HEK293 (cell line): ENCODE results near the gene PDZD2.

Experiments used
- CTCF ChIA-PET: fragments of 350-600 bp; formaldehyde crosslinking; extraction: SDS; loops from one replicate; lab custom pipeline; 2021; ENCODE audit warnings: antibody characterized with exemption; lab: Yijun Ruan, JAX
- POLR2A ChIA-PET: fragments of 300-600 bp; formaldehyde crosslinking; extraction: SDS; loops from one replicate; lab custom pipeline; 2020; ENCODE audit warnings: antibody characterized with exemption, inconsistent platforms; lab: Yijun Ruan, JAX
- H3K27ac ChIP-seq: fragments of 200-500 bp; sonication (Bioruptor generic); 2 replicates; pipeline ENCODE4 v1.5.1; 2014; ENCODE audit warnings: low read depth, low read length, control low read depth, inconsistent platforms; ENCODE audit errors: extremely low read depth
- H3K36me3 ChIP-seq, 2 experiments: fragments of 200-500 bp in 1 of 2; sonication (Bioruptor generic) in 1 of 2; 1 replicate in 1 of 2; 2 replicates in 1 of 2; pipeline ENCODE4 v1.5.1; 2014 to 2017; ENCODE audit warnings: inconsistent platforms in 2 of 2, low read length in 2 of 2; ENCODE audit not compliant: control insufficient read depth in 2 of 2, insufficient read depth in 1 of 2
- H3K4me1 ChIP-seq: fragments of 200-500 bp; sonication (Bioruptor generic); 2 replicates; pipeline ENCODE4 v1.5.1; 2014; ENCODE audit warnings: mild to moderate bottlenecking, low read length, inconsistent platforms; ENCODE audit not compliant: control insufficient read depth, insufficient read depth
- H3K4me3 ChIP-seq: 2 replicates; pipeline ENCODE4 v1.5.1; 2011; ENCODE audit warnings: low read depth, mild to moderate bottlenecking, control low read depth, low read length, moderate library complexity
- H3K9me3 ChIP-seq: fragments of 200-500 bp; sonication (Bioruptor generic); 2 replicates; pipeline ENCODE4 v1.5.1; 2014; ENCODE audit warnings: low read depth, low read length, inconsistent platforms; ENCODE audit not compliant: control insufficient read depth, insufficient read depth
- GLI4 ChIP-seq: fragments of 450-650 bp; formaldehyde crosslinking; IDR thresholded peaks from 2 replicates; pipeline ENCODE4 v1.5.1; 2016; ENCODE audit warnings: missing biosample characterization, missing genetic modification characterization
- KLF7 ChIP-seq: fragments of 450-650 bp; formaldehyde crosslinking; IDR thresholded peaks from 2 replicates; pipeline ENCODE4 v1.5.1; 2016; ENCODE audit warnings: missing biosample characterization, missing genetic modification characterization, borderline replicate concordance
- KLF9 ChIP-seq: fragments of 450-650 bp; formaldehyde crosslinking; IDR thresholded peaks from 2 replicates; pipeline ENCODE4 v1.5.1; 2016; ENCODE audit warnings: missing biosample characterization, missing genetic modification characterization, low read depth
- MEIS1 ChIP-seq: sonication (generic); formaldehyde crosslinking; IDR thresholded peaks from 2 replicates; pipeline ENCODE4 v1.8.1; 2022; ENCODE audit warnings: missing genetic modification reagents, mild to moderate bottlenecking, borderline replicate concordance
- PRDM1 ChIP-seq: fragments of 450-650 bp; formaldehyde crosslinking; IDR thresholded peaks from 2 replicates; pipeline ENCODE4; 2016; ENCODE audit warnings: missing biosample characterization, missing genetic modification characterization
- SCRT1 ChIP-seq: fragments of 450-650 bp; formaldehyde crosslinking; IDR thresholded peaks from 2 replicates; pipeline ENCODE4 v1.5.1; 2016; ENCODE audit warnings: missing biosample characterization, missing genetic modification characterization, borderline replicate concordance
- SP3 ChIP-seq: fragments of 450-650 bp; formaldehyde crosslinking; IDR thresholded peaks from 2 replicates; pipeline ENCODE4 v1.5.1; 2016; ENCODE audit warnings: missing biosample characterization, missing genetic modification characterization
- ZBTB8A ChIP-seq: fragments of 450-650 bp; formaldehyde crosslinking; IDR thresholded peaks from 2 replicates; pipeline ENCODE4 v1.5.1; 2016; ENCODE audit warnings: missing biosample characterization, missing genetic modification characterization
- ZNF175 ChIP-seq: fragments of 450-650 bp; formaldehyde crosslinking; IDR thresholded peaks from 2 replicates; pipeline ENCODE4 v1.5.1; 2016; ENCODE audit warnings: missing biosample characterization, missing genetic modification characterization
- ZNF202 ChIP-seq: fragments of 450-650 bp; formaldehyde crosslinking; IDR thresholded peaks from 2 replicates; pipeline ENCODE4 v1.5.1; 2016; ENCODE audit warnings: missing biosample characterization, missing genetic modification characterization, borderline replicate concordance
- ZNF335 ChIP-seq: fragments of 450-650 bp; formaldehyde crosslinking; conservative IDR thresholded peaks from 2 replicates; pipeline ENCODE4 v1.5.1; 2016; ENCODE audit warnings: missing biosample characterization, missing genetic modification characterization
- ZNF426 ChIP-seq: fragments of 450-650 bp; formaldehyde crosslinking; IDR thresholded peaks from 2 replicates; pipeline ENCODE4 v1.5.1; 2017; ENCODE audit warnings: missing biosample characterization, missing genetic modification characterization, mild to moderate bottlenecking, inconsistent platforms, moderate library complexity
- ZNF473 ChIP-seq: fragments of 450-650 bp; formaldehyde crosslinking; IDR thresholded peaks from 2 replicates; pipeline ENCODE4 v1.5.1; 2017; ENCODE audit warnings: missing biosample characterization, missing genetic modification characterization
- ZNF48 ChIP-seq: fragments of 450-650 bp; formaldehyde crosslinking; IDR thresholded peaks from 2 replicates; pipeline ENCODE4 v1.5.1; 2016; ENCODE audit warnings: missing biosample characterization, missing genetic modification characterization
- ZNF549 ChIP-seq: fragments of 450-650 bp; IDR thresholded peaks from 2 replicates; pipeline ENCODE4 v1.5.1; 2018; ENCODE audit warnings: missing biosample characterization, missing genetic modification characterization, mild to moderate bottlenecking, inconsistent platforms, moderate library complexity
- ZNF558 ChIP-seq: fragments of 450-650 bp; formaldehyde crosslinking; IDR thresholded peaks from 2 replicates; pipeline ENCODE4 v1.5.1; 2016; ENCODE audit warnings: missing biosample characterization, missing genetic modification characterization
- ZNF561 ChIP-seq: fragments of 450-650 bp; IDR thresholded peaks from 2 replicates; pipeline ENCODE4 v1.5.1; 2018; ENCODE audit warnings: missing biosample characterization, missing genetic modification characterization, borderline replicate concordance
- ZNF629 ChIP-seq: fragments of 450-650 bp; formaldehyde crosslinking; IDR thresholded peaks from 2 replicates; pipeline ENCODE4 v1.5.1; 2017; ENCODE audit warnings: missing biosample characterization, missing genetic modification characterization
- ZNF654 ChIP-seq: fragments of 450-650 bp; formaldehyde crosslinking; IDR thresholded peaks from 2 replicates; pipeline ENCODE4 v1.5.1; 2016; ENCODE audit warnings: low read depth, missing biosample characterization, missing genetic modification characterization
- ZNF768 ChIP-seq: fragments of 450-650 bp; formaldehyde crosslinking; IDR thresholded peaks from 2 replicates; pipeline ENCODE4 v1.5.1; 2018; ENCODE audit warnings: missing biosample characterization, mild to moderate bottlenecking, missing genetic modification characterization
- ZSCAN23 ChIP-seq: fragments of 450-650 bp; formaldehyde crosslinking; IDR thresholded peaks from 2 replicates; pipeline ENCODE4 v1.5.1; 2016; ENCODE audit warnings: missing biosample characterization, missing genetic modification characterization
- TF ChIP-seq, protein P1 (sequence below): fragments of 450-650 bp; formaldehyde crosslinking; IDR thresholded peaks from 2 replicates; pipeline ENCODE4 v1.5.1; 2016; ENCODE audit warnings: missing biosample characterization, missing genetic modification characterization
- TF ChIP-seq, protein P2 (sequence below): fragments of 450-650 bp; formaldehyde crosslinking; IDR thresholded peaks from 2 replicates; pipeline ENCODE4 v1.5.1; 2017; ENCODE audit warnings: missing biosample characterization, missing genetic modification characterization
- TF ChIP-seq, protein P3 (sequence below): fragments of 450-650 bp; formaldehyde crosslinking; IDR thresholded peaks from 2 replicates; pipeline ENCODE4 v1.5.1; 2016; ENCODE audit warnings: missing biosample characterization, missing genetic modification characterization, low read depth
- TF ChIP-seq, protein P4 (sequence below): fragments of 450-650 bp; formaldehyde crosslinking; IDR thresholded peaks from 2 replicates; pipeline ENCODE4 v1.5.1; 2017; ENCODE audit warnings: missing biosample characterization, missing genetic modification characterization

Gene PDZD2

DNA sequence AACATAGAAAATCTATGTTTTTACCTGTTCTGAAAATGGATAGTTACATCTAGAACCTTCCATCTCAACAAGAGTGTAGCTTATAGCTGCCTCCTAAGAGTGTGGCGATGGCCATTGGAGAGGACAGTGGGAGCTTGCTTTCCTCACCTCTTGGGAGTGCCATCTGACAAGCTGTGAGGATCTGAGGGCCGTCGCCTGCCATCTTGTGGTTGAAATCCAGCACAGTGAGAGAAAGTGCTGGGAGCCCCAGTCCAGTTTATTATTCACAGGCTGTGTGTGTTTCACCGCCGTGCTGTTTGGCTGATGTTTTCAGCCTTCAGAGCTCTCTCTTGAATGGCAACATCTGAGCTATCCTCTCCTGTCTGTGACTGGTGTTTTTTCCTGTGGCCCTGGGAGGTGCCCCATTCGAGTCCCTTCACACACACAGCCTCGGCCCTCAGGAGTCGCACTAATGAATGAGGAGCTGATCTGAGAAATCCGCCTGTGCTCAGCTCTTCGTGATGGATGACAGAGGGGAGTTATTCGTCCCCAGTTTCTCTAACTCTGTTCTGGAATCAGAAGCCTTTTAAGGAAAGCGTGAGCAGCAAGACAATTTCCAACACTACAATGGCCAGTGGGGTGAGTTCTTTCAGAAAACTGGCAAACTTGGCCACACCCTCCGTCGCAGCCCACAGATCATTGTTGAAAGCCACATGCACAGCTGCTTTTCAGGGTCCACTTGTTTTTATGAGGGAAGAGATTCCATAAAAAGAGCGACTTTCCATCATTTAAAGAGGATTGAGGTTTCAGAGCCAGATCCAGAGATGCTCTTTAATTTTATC, 170.3 kb downstream of the PDZD2 start:
- CTCF ChIA-PET = interaction anchor here (0.5 to 2.8 kb wide), 52 partner anchors 9 to 565 kb away, joined by 3 to 28 read pairs (median 4); partner anchors contain the start of genes C5orf22, DROSHA and PDZD2
- no peak overlapping the region for H3K4me3 ChIP-seq
- no peaks in the 10 kb centered on the region for H3K4me1 ChIP-seq
- POLR2A ChIA-PET = interaction anchor here (1.8 kb wide), 1 partner anchor 277 kb away, joined by 8 read pairs; the partner anchor contains the start of genes C5orf22 and DROSHA
- TF ChIP-seq MEIS1 (CRISPR knock-in tag) = no peak
- TF ChIP-seq ZNF768 (tag by site-specific recombination) = no peak
- TF ChIP-seq, protein P1, sequence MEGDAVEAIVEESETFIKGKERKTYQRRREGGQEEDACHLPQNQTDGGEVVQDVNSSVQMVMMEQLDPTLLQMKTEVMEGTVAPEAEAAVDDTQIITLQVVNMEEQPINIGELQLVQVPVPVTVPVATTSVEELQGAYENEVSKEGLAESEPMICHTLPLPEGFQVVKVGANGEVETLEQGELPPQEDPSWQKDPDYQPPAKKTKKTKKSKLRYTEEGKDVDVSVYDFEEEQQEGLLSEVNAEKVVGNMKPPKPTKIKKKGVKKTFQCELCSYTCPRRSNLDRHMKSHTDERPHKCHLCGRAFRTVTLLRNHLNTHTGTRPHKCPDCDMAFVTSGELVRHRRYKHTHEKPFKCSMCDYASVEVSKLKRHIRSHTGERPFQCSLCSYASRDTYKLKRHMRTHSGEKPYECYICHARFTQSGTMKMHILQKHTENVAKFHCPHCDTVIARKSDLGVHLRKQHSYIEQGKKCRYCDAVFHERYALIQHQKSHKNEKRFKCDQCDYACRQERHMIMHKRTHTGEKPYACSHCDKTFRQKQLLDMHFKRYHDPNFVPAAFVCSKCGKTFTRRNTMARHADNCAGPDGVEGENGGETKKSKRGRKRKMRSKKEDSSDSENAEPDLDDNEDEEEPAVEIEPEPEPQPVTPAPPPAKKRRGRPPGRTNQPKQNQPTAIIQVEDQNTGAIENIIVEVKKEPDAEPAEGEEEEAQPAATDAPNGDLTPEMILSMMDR = peak; percentile 90
- TF ChIP-seq ZNF654 = peak; percentile 98
- TF ChIP-seq PRDM1 = peak; percentile 65
- TF ChIP-seq ZNF561 (tag by site-specific recombination) = peak; percentile 54
- TF ChIP-seq, protein P2, sequence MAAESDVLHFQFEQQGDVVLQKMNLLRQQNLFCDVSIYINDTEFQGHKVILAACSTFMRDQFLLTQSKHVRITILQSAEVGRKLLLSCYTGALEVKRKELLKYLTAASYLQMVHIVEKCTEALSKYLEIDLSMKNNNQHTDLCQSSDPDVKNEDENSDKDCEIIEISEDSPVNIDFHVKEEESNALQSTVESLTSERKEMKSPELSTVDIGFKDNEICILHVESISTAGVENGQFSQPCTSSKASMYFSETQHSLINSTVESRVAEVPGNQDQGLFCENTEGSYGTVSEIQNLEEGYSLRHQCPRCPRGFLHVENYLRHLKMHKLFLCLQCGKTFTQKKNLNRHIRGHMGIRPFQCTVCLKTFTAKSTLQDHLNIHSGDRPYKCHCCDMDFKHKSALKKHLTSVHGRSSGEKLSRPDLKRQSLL = no peak
- no peaks in the 10 kb centered on the region for H3K9me3 ChIP-seq
- no peaks in the 10 kb centered on the region for H3K36me3 ChIP-seq
- H3K27ac ChIP-seq = no peak overlapping the region

DNA sequence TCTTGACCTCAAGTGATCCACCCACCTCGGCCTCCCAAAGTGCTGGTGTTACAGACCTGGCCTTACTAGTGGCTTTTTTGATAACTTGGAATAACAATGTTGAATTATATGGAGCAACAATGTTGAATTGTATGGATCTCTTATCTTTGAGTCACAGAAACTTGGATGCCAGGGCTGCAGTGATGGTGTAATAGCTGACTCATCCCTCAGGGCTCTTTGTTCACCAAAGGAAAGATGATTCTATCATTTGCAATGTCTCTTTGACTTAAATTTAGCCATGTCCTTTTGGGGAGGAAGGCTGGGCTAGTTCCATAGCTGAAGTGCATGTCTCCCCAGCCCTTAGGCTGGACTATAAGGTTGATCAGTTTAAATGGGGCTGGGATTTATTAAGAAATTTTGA, 172.3 kb downstream of the PDZD2 start:
- Histone ChIP-seq H3K36me3 (no peaks in the 10 kb centered on the region), H3K4me1 (no peaks in the 10 kb centered on the region), H3K27ac (no peak overlapping the region), H3K4me3 (no peak overlapping the region), H3K9me3 (no peaks in the 10 kb centered on the region)
- CTCF ChIA-PET = interaction anchor here (0.6 to 1.3 kb wide), 10 partner anchors 12 to 518 kb away, joined by 3 to 7 read pairs (median 3); no protein-coding TSS in a partner anchor
- peak; percentile 53 for TF ChIP-seq ZNF629 (tag by site-specific recombination)
- TF ChIP-seq ZNF48 = no peak
- no peak for TF ChIP-seq KLF7 (tag by site-specific recombination)
- TF ChIP-seq ZBTB8A (tag by site-specific recombination) = no peak
- TF ChIP-seq, all 188 proteins: peak for 1
- POLR2A ChIA-PET = no interaction called here

DNA sequence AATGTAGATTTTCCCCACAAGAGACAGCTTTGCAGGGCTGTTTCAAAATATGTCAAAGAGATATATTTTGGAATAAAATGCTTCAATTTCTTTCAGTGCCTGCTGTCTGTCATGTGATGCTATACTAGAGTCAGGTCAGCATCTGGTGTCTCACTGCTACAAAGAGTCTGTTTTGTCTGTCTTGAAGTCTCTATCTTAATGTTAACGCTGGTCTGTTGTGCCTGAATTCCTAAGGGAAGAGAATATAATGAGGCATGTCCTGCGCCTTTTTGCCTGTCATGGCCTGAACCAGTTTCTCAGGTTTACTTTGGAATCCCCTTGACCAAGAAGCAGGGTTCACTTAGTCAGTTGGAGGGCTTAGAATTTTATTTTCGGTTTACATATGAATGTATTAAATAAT, 176.4 kb downstream of the PDZD2 start:
- no peaks in the 10 kb centered on the region; a peak in 1 of 3 replicates for H3K36me3 ChIP-seq
- no peak overlapping the region for H3K27ac ChIP-seq
- POLR2A ChIA-PET = no interaction called here
- CTCF ChIA-PET = no interaction called here
- no peak overlapping the region for H3K4me3 ChIP-seq
- H3K9me3 ChIP-seq = no peaks in the 10 kb centered on the region
- no peak for TF ChIP-seq SCRT1 (tag by site-specific recombination)
- no peak for TF ChIP-seq ZNF335
- TF ChIP-seq GLI4 = no peak
- TF ChIP-seq ZNF629 (tag by site-specific recombination) = no peak
- TF ChIP-seq ZNF426 (tag by site-specific recombination) = no peak
- TF ChIP-seq ZNF175 = no peak
- TF ChIP-seq, protein P3, sequence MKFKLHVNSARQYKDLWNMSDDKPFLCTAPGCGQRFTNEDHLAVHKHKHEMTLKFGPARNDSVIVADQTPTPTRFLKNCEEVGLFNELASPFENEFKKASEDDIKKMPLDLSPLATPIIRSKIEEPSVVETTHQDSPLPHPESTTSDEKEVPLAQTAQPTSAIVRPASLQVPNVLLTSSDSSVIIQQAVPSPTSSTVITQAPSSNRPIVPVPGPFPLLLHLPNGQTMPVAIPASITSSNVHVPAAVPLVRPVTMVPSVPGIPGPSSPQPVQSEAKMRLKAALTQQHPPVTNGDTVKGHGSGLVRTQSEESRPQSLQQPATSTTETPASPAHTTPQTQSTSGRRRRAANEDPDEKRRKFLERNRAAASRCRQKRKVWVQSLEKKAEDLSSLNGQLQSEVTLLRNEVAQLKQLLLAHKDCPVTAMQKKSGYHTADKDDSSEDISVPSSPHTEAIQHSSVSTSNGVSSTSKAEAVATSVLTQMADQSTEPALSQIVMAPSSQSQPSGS = no peak
- TF ChIP-seq ZNF202 (tag by site-specific recombination) = no peak
- no peak for TF ChIP-seq ZSCAN23 (tag by site-specific recombination)
- TF ChIP-seq, protein P4, sequence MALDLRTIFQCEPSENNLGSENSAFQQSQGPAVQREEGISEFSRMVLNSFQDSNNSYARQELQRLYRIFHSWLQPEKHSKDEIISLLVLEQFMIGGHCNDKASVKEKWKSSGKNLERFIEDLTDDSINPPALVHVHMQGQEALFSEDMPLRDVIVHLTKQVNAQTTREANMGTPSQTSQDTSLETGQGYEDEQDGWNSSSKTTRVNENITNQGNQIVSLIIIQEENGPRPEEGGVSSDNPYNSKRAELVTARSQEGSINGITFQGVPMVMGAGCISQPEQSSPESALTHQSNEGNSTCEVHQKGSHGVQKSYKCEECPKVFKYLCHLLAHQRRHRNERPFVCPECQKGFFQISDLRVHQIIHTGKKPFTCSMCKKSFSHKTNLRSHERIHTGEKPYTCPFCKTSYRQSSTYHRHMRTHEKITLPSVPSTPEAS (tag by site-specific recombination) = no peak
- TF ChIP-seq ZNF473 (tag by site-specific recombination) = no peak
- no peak for TF ChIP-seq SP3 (tag by site-specific recombination)
- TF ChIP-seq KLF9 = no peak
- TF ChIP-seq ZNF654 = no peak
- TF ChIP-seq ZNF558 = no peak
- no peak for TF ChIP-seq ZNF549 (tag by site-specific recombination)
- no peaks in the 10 kb centered on the region for H3K4me1 ChIP-seq
